HepG2 (cell line): ENCODE measurements around the gene KCNH6. TPM values are rescaled to one million over a fixed set of nuclear protein-coding genes. Genes with fewer than 3 reads are reported as not detected.

Experiments
- ATAC-seq: fragments of 200-7000 bp; cut with Tn5 transposase; 3 replicates; pipeline ENCODE4 v1.9.1; 2020; ENCODE audit warnings: mild to moderate bottlenecking, moderate library complexity
- BruUV-seq: library from RNA; stranded (reverse); fragments of 400-500 nt; replicated peaks from 2 replicates; lab custom pipeline; 2021; lab: Mats Ljungman, UMichigan
- CTCF ChIA-PET: fragments of 300-600 bp; formaldehyde crosslinking; extraction: SDS; loops from one replicate; lab custom pipeline; 2021; ENCODE audit warnings: low total read pairs, inconsistent platforms, low intra/inter-chr PET ratio; lab: Yijun Ruan, JAX
- POLR2A ChIA-PET: fragments of 350-600 bp; sonication (Branson Sonifier 250); formaldehyde crosslinking; loops from one replicate; lab custom pipeline; 2020; ENCODE audit warnings: antibody characterized with exemption, inconsistent platforms; lab: Yijun Ruan, JAX
- DNase-seq: peaks from one replicate; pipeline ENCODE4 v3.0.0-alpha.2; 2015; ENCODE audit warnings: low spot score
- FAIRE-seq: peaks from 3 replicates; lab custom pipeline; 2011; peaks lifted over from hg19 to GRCh38; lab: Jason Lieb, UNC
- H2AFZ ChIP-seq: one replicate; pipeline ENCODE4 v1.6.1; 2011; ENCODE audit warnings: low read length, inconsistent platforms
- H3K27ac ChIP-seq: fragments of 300-600 bp; 3 replicates; pipeline ENCODE4 v1.8.0; 2011; ENCODE audit warnings: mixed run types, mild to moderate bottlenecking, mixed read lengths, low read length, inconsistent platforms; ENCODE audit not compliant: insufficient read depth; ENCODE audit errors: extremely low read length
- H3K27me3 ChIP-seq, 2 experiments: fragments of 200-600 bp in 1 of 2; 2 replicates in 1 of 2; 3 replicates in 1 of 2; pipeline versions ENCODE4 v1.6.0 to v1.8.0; 2011; ENCODE audit warnings: low read length in 2 of 2, mild to moderate bottlenecking in 2 of 2, moderate library complexity in 2 of 2, inconsistent platforms in 1 of 2; ENCODE audit not compliant: insufficient read depth in 2 of 2, control insufficient read depth in 1 of 2
- H3K36me3 ChIP-seq, 2 experiments: fragments of 200-600 bp in 1 of 2; replicated peaks in 1 of 2; 2 replicates in 1 of 2; 3 replicates in 1 of 2; pipeline versions ENCODE4 v1.5.1 to v1.8.0; 2011; ENCODE audit warnings: low read length in 2 of 2, inconsistent platforms in 1 of 2; ENCODE audit not compliant: insufficient read depth in 2 of 2, control insufficient read depth in 1 of 2
- H3K4me1 ChIP-seq: 2 replicates; pipeline ENCODE4 v1.5.1; 2012; ENCODE audit warnings: low read length, inconsistent platforms; ENCODE audit not compliant: insufficient read depth
- H3K4me2 ChIP-seq: 2 replicates; pipeline ENCODE4 v1.6.0; 2011; ENCODE audit warnings: low read depth, low read length, inconsistent platforms
- H3K4me3 ChIP-seq, 3 experiments: fragments of 200-600 bp in 1 of 3; sonication (generic), shearing (Covaris generic) in 1 of 3; replicated peaks in 1 of 3; 2 replicates each; pipeline ENCODE4 v1.5.1; 2011 to 2016; ENCODE audit warnings: low read length in 3 of 3, inconsistent platforms in 2 of 3, low read depth in 2 of 3, mild to moderate bottlenecking in 2 of 3, control low read depth in 1 of 3, mixed read lengths in 1 of 3; ENCODE audit not compliant: insufficient read depth in 1 of 3
- H3K79me2 ChIP-seq: one replicate; pipeline ENCODE4 v1.6.1; 2011; ENCODE audit warnings: low read length, inconsistent platforms; ENCODE audit not compliant: insufficient read depth
- H3K9ac ChIP-seq: 2 replicates; pipeline ENCODE4 v1.6.0; 2011; ENCODE audit warnings: mild to moderate bottlenecking, low read depth, low read length, inconsistent platforms; ENCODE audit not compliant: insufficient read depth
- H3K9me3 ChIP-seq: 2 replicates; pipeline ENCODE4 v1.5.1; 2012; ENCODE audit warnings: mild to moderate bottlenecking, low read length
- H4K20me1 ChIP-seq: 2 replicates; pipeline ENCODE4 v1.6.0; 2011; ENCODE audit warnings: inconsistent platforms, mild to moderate bottlenecking, low read length, moderate library complexity; ENCODE audit not compliant: insufficient read depth
- CAMTA2 ChIP-seq: sonication (generic); formaldehyde crosslinking; IDR thresholded peaks from 2 replicates; pipeline ENCODE4 v1.4.0; 2020; ENCODE audit warnings: mild to moderate bottlenecking, missing genetic modification reagents, borderline replicate concordance
- CBFB ChIP-seq: sonication (generic); formaldehyde crosslinking; IDR thresholded peaks from 2 replicates; pipeline ENCODE4 v1.4.0; 2020; ENCODE audit warnings: missing genetic modification reagents
- KLF16 ChIP-seq, 2 experiments: sonication (generic) in 1 of 2; formaldehyde crosslinking in 1 of 2; IDR thresholded peaks; 2 replicates each; pipeline versions ENCODE4 v1.6.1 to v1.8.0; 2016 to 2023; ENCODE audit warnings: missing genetic modification reagents in 2 of 2, missing compliant biosample characterization in 1 of 2
- NAIF1 ChIP-seq: sonication (generic); formaldehyde crosslinking; IDR thresholded peaks from 2 replicates; pipeline ENCODE4 v1.5.0; 2020; ENCODE audit warnings: mild to moderate bottlenecking, missing genetic modification reagents, borderline replicate concordance
- NR2F1 ChIP-seq, 2 experiments: fragments of 450-650 bp in 1 of 2; formaldehyde crosslinking in 1 of 2; IDR thresholded peaks; 2 replicates each; pipeline versions ENCODE4 v1.5.0 to v1.6.1; 2016 to 2020; ENCODE audit warnings: mild to moderate bottlenecking in 1 of 2, missing compliant biosample characterization in 1 of 2, missing genetic modification reagents in 1 of 2, moderate library complexity in 1 of 2
- SALL1 ChIP-seq: sonication (generic); formaldehyde crosslinking; IDR thresholded peaks from 2 replicates; pipeline ENCODE4 v1.8.0; 2022; ENCODE audit warnings: mild to moderate bottlenecking, missing genetic modification reagents
- TRIM24 ChIP-seq: sonication (generic); formaldehyde crosslinking; IDR thresholded peaks from 2 replicates; pipeline ENCODE4 v1.8.0; 2022; ENCODE audit warnings: mild to moderate bottlenecking, missing genetic modification reagents
- YY1 ChIP-seq: IDR thresholded peaks from 2 replicates; pipeline ENCODE4 v1.6.1; 2011; ENCODE audit warnings: low read length, low read depth, moderate library complexity, mild to moderate bottlenecking; ENCODE audit not compliant: insufficient read depth, insufficient replicate concordance
- ZC3H13 ChIP-seq: sonication (generic); formaldehyde crosslinking; IDR thresholded peaks from 2 replicates; pipeline ENCODE4 v1.8.1; 2023; ENCODE audit warnings: mild to moderate bottlenecking, missing genetic modification reagents, moderate library complexity
- ZFX ChIP-seq: sonication (generic); formaldehyde crosslinking; IDR thresholded peaks from 2 replicates; pipeline ENCODE4 v1.4.0; 2020; ENCODE audit warnings: mild to moderate bottlenecking, low read depth, missing genetic modification reagents, moderate library complexity
- ZNF160 ChIP-seq: sonication (generic); formaldehyde crosslinking; IDR thresholded peaks from 2 replicates; pipeline ENCODE4 v1.8.0; 2022; ENCODE audit warnings: mild to moderate bottlenecking, inconsistent platforms, missing genetic modification reagents
- WGBS: methylation state at CpG from one replicate; pipeline ENCODE4 v1.1.6; 2017; ENCODE audit warnings: low lambda C conversion rate; 5-methylcytosine and 5-hydroxymethylcytosine counted together
- in situ Hi-C: cut with HindIII; loops from 2 replicates; pipeline ENCODE4 v1.10.0; 2017; ENCODE audit warnings: low pct_unique_long_range_greater_than_20kb; ENCODE audit not compliant: extremely low pct_ligation_motif_present
- intact Hi-C: fragments of 100-400 bp; cut with micrococcal nuclease; formaldehyde crosslinking; loops from one replicate; pipeline ENCODE4 v1.10.0; 2022; ENCODE audit not compliant: unreplicated experiment
- polyA plus RNA-seq, 8 experiments: library from polyadenylated mRNA; depleted of rRNA in 3 of 8; stranded (reverse) in 7 of 8; unstranded in 1 of 8; fragments of >200 nt; fragmentation: Illumina TruSeq in 4 of 8; extraction: Trizol in 4 of 8; gene quantifications; 2 replicates each; pipeline versions ENCODE4 v1.2.1 to v1.2.3, GENCODE V29; 2011 to 2016; ENCODE audit warnings: low read depth in 4 of 8, missing spikeins in 1 of 8, mixed read lengths in 1 of 8; ENCODE audit not compliant: insufficient read depth in 1 of 8
- total RNA-seq, 5 experiments: library from RNA; depleted of rRNA; stranded (reverse); fragments of >200 nt; fragmentation: Illumina TruSeq; extraction: Trizol; gene quantifications; 2 replicates each; pipeline ENCODE4 v1.2.3, GENCODE V29; 2016; ENCODE audit warnings: low read depth in 1 of 5
- TF ChIP-seq, protein P1 (sequence below): sonication (generic); formaldehyde crosslinking; conservative IDR thresholded peaks from 2 replicates; pipeline ENCODE4 v1.4.0; 2020; ENCODE audit warnings: missing genetic modification reagents
- TF ChIP-seq, protein P2 (sequence below): IDR thresholded peaks from 2 replicates; pipeline ENCODE4 v1.6.1; 2012; ENCODE audit warnings: inconsistent platforms
- TF ChIP-seq, protein P3 (sequence below): sonication (generic); formaldehyde crosslinking; IDR thresholded peaks from 2 replicates; pipeline ENCODE4 v1.4.0; 2020; ENCODE audit warnings: low read depth, mild to moderate bottlenecking, missing genetic modification reagents
- TF ChIP-seq, protein P4 (sequence below): sonication (generic); formaldehyde crosslinking; IDR thresholded peaks from 2 replicates; pipeline ENCODE4 v1.4.0; 2020; ENCODE audit warnings: missing genetic modification reagents, borderline replicate concordance
- TF ChIP-seq, protein P5 (sequence below): IDR thresholded peaks from 2 replicates; pipeline ENCODE4 v1.6.1; 2016; ENCODE audit warnings: control low read depth

KCNH6 gene
- total and polyA plus RNA-seq, 2 of the 13 experiments (the other 11 are each of a cell fraction or from before 2014, with no cell fraction given), result 0.05 to 0.18 TPM

DNA sequence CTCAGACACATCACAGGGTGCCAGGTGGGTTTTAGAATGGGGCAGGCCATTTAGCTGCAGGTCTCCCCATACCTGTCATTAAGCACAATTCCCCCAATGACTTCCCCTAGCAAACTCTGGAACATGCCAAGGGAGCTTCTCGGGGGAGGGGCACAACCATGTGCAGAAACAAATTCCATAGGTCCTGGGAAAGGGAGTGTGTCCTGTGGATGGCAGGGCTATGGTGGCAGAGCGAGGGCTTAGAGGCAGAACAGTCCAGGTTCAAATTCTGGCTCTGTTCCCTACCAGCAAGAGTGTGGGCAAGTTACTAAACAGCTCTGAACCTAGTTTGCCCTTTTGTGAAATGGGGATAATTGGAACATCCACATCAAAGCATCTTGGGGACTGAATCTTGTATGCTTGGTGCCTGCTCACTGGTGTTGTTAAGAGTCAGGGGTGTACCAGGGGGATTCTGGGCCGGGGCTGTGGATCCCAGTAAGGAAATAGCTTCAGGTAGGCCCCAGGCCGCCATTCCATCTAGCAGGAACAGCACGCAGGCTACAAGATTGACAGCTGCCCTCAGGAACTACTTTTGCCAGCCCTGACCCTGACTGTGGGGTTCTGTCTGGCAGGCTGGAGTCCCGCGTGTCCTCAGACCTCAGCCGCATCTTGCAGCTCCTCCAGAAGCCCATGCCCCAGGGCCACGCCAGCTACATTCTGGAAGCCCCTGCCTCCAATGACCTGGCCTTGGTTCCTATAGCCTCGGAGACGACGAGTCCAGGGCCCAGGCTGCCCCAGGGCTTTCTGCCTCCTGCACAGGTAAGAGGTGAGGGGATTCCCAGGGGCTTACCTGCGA is 21.5 kb downstream of the KCNH6 start:
- Histone ChIP-seq H3K4me1 (peaks cover 74% of the 10 kb centered on the region), H3K27ac (no peak overlapping the region), H2AFZ (no peak overlapping the region), H3K36me3 (no peaks in the 10 kb centered on the region), H4K20me1 (no peaks in the 10 kb centered on the region), H3K9me3 (no peaks in the 10 kb centered on the region), H3K4me2 (no peak overlapping the region), H3K79me2 (no peaks in the 10 kb centered on the region), H3K9ac (no peak overlapping the region), H3K4me3 (no peak overlapping the region), H3K27me3 (peaks cover 5 to 31% of the 10 kb centered on the region in 2 experiments)
- no peak for DNase-seq
- no peak for FAIRE-seq
- WGBS, result 39% methylated on average over 3 of the region's 13 CpGs
- TF ChIP-seq, protein P1, sequence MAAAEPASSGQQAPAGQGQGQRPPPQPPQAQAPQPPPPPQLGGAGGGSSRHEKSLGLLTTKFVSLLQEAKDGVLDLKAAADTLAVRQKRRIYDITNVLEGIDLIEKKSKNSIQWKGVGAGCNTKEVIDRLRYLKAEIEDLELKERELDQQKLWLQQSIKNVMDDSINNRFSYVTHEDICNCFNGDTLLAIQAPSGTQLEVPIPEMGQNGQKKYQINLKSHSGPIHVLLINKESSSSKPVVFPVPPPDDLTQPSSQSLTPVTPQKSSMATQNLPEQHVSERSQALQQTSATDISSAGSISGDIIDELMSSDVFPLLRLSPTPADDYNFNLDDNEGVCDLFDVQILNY, result no peak
- TF ChIP-seq CBFB (CRISPR knock-in tag) (no peak), TRIM24 (CRISPR knock-in tag) (no peak), CAMTA2 (no peak), KLF16 (CRISPR knock-in tag; IDR thresholded peaks at IDR 0.05) (no peak), ZC3H13 (CRISPR knock-in tag) (no peak), NR2F1 (CRISPR knock-in tag; IDR thresholded peaks at IDR 0.05) (no peak), ZFX (CRISPR knock-in tag) (0 out of 2 replicates have a peak, but pooled peaks have one; percentile 17), NAIF1 (no peak), ZNF160 (CRISPR knock-in tag) (no peak), YY1 (peak; percentile 19), SALL1 (CRISPR knock-in tag) (peak; percentile 33; the same call in 1 of the 2 replicates)
- TF ChIP-seq, protein P2, sequence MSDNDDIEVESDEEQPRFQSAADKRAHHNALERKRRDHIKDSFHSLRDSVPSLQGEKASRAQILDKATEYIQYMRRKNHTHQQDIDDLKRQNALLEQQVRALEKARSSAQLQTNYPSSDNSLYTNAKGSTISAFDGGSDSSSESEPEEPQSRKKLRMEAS, result peak; percentile 18; the same call in 1 of the 2 replicates
- TF ChIP-seq, protein P3, sequence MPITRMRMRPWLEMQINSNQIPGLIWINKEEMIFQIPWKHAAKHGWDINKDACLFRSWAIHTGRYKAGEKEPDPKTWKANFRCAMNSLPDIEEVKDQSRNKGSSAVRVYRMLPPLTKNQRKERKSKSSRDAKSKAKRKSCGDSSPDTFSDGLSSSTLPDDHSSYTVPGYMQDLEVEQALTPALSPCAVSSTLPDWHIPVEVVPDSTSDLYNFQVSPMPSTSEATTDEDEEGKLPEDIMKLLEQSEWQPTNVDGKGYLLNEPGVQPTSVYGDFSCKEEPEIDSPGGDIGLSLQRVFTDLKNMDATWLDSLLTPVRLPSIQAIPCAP (CRISPR knock-in tag), result no peak
- TF ChIP-seq, protein P4, sequence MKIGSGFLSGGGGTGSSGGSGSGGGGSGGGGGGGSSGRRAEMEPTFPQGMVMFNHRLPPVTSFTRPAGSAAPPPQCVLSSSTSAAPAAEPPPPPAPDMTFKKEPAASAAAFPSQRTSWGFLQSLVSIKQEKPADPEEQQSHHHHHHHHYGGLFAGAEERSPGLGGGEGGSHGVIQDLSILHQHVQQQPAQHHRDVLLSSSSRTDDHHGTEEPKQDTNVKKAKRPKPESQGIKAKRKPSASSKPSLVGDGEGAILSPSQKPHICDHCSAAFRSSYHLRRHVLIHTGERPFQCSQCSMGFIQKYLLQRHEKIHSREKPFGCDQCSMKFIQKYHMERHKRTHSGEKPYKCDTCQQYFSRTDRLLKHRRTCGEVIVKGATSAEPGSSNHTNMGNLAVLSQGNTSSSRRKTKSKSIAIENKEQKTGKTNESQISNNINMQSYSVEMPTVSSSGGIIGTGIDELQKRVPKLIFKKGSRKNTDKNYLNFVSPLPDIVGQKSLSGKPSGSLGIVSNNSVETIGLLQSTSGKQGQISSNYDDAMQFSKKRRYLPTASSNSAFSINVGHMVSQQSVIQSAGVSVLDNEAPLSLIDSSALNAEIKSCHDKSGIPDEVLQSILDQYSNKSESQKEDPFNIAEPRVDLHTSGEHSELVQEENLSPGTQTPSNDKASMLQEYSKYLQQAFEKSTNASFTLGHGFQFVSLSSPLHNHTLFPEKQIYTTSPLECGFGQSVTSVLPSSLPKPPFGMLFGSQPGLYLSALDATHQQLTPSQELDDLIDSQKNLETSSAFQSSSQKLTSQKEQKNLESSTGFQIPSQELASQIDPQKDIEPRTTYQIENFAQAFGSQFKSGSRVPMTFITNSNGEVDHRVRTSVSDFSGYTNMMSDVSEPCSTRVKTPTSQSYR, result peak; percentile 67; the same call in 1 of the 2 replicates
- TF ChIP-seq, protein P5, sequence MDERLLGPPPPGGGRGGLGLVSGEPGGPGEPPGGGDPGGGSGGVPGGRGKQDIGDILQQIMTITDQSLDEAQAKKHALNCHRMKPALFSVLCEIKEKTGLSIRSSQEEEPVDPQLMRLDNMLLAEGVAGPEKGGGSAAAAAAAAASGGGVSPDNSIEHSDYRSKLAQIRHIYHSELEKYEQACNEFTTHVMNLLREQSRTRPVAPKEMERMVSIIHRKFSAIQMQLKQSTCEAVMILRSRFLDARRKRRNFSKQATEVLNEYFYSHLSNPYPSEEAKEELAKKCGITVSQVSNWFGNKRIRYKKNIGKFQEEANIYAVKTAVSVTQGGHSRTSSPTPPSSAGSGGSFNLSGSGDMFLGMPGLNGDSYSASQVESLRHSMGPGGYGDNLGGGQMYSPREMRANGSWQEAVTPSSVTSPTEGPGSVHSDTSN, result 0 out of 2 replicates have a peak, but pooled peaks have one; percentile 11
- no peak for ATAC-seq
- ChIA-PET CTCF (no interaction called here), POLR2A (interaction anchor here (1.5 kb wide), 1 partner anchor 13 kb away, joined by 4 read pairs; no protein-coding TSS in a partner anchor)
- in situ Hi-C loops (no loop called here), intact Hi-C loops (no loop called here)
- BruUV-seq, result no TSS peak
